22Rv1 (cell line): ENCODE results near the gene SPPL2A.
A peak's percentile ranks its signal among the peaks of the same experiment; 100 is the strongest.
"Not testable (repeated sequence)": the region's sequence is repeated elsewhere in the genome, so short reads cannot be mapped to it uniquely, and the experiment has no call there.

Source experiments
- H3K27ac ChIP-seq: fragments of 450-650 bp; 2 replicates; pipeline ENCODE4 v1.5.1; 2017
- ZFX ChIP-seq: fragments of 450-650 bp; IDR thresholded peaks from 2 replicates; pipeline ENCODE4 v1.6.1; 2017; ENCODE audit warnings: antibody characterized with exemption, borderline replicate concordance
- TF ChIP-seq, protein P1 (sequence below): fragments of 450-650 bp; IDR thresholded peaks from 2 replicates; pipeline ENCODE4 v1.5.1; 2017; ENCODE audit warnings: mild to moderate bottlenecking

SPPL2A gene

DNA sequence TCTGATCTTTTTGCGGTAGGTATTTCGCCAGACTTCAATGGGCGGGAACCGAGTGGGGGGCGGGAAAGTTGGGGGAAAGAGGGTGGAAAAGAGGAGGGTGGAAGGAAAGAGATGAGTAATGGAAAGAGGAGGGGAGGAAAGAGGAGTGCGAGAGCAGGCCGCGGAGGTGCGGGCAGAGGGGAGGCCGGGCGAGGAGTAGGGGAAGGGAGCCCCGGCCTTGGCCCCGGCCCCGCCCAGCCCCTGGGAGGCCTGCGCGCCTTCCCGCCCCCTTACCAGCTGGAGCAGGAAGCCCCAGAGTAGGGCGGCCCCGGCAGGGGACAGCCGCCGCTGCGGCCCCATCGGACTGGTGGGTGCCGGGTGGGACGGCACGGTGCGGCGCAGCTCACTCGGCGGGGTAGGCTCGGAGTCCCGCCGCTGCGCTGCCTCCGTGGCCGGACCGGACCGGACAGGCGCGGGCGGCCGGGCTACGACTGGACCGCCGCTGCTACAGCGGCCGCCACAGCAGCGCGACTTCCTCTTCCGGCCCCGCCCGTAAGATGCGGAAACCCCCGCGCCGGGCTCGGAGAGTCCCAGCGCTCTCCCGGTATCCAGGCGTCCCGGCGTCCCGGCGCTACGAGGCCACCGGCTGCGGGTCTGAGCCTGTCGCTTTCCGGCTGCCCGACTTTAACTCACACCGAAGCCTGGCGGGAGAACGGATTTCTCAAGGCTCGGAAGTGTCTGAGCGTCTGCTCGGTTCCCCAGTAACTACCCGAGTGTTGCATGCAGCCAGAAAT lies at the start of gene SPPL2A:
Gene SPPL2A, minus strand, starts transcription at position 512 of the 773 bp plus-strand sequence. Its CDS starts 173 bp downstream, at position 339.
- peak within 1 kb of the TSS; percentile 73 for H3K27ac ChIP-seq
- TF ChIP-seq ZFX: no peak
- TF ChIP-seq, protein P1, sequence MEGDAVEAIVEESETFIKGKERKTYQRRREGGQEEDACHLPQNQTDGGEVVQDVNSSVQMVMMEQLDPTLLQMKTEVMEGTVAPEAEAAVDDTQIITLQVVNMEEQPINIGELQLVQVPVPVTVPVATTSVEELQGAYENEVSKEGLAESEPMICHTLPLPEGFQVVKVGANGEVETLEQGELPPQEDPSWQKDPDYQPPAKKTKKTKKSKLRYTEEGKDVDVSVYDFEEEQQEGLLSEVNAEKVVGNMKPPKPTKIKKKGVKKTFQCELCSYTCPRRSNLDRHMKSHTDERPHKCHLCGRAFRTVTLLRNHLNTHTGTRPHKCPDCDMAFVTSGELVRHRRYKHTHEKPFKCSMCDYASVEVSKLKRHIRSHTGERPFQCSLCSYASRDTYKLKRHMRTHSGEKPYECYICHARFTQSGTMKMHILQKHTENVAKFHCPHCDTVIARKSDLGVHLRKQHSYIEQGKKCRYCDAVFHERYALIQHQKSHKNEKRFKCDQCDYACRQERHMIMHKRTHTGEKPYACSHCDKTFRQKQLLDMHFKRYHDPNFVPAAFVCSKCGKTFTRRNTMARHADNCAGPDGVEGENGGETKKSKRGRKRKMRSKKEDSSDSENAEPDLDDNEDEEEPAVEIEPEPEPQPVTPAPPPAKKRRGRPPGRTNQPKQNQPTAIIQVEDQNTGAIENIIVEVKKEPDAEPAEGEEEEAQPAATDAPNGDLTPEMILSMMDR: no peak

GRCh38 chr15:50814634-50815033 lies 49.1 kb upstream of the SPPL2A start:
- TF ChIP-seq ZFX: no peak
- TF ChIP-seq, protein P1: no peak
- H3K27ac ChIP-seq: no peak overlapping the region

DNA sequence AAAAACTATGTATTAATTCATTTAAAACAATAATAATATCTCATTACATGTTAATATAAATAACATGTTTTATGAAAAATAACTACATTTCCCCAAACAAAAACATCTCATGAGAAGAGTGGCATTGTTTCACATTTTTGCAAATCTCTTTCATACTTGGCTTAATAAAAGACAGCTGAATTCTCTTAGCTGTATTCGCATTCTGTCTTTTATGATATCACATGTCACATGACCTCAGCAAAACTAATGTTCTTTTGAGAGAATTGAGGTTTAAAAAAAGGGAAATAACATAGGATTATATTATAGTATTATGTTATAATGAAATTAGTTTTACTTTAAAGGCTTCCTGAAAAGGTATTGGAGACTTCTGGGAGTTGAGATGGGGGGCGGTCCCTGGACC lies 48.4 kb upstream of the SPPL2A start:
- H3K27ac ChIP-seq: no peak overlapping the region
- TF ChIP-seq, protein P1: no peak
- no peak for TF ChIP-seq ZFX

DNA sequence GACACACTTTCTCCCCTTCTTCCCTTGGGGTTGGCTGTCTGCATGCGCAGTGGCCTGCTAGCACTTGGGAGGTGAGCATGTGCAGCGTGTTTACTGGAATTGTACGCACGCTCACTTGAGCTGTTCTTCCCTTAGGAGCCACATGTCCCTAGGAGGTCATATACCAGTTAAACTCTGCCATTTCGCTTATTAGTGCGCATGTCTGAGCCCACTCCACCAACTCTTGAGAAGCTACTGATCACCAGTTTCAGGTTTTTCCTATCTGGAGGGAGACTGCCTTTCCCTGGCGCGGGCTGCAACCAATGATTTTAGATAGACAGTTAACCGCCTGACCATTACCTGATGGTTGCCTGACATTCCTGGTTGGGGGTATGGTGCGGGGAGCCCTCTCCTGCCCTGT lies 47.6 kb upstream of the SPPL2A start:
- TF ChIP-seq, protein P1: no peak
- TF ChIP-seq ZFX: no peak
- no peak overlapping the region for H3K27ac ChIP-seq

DNA sequence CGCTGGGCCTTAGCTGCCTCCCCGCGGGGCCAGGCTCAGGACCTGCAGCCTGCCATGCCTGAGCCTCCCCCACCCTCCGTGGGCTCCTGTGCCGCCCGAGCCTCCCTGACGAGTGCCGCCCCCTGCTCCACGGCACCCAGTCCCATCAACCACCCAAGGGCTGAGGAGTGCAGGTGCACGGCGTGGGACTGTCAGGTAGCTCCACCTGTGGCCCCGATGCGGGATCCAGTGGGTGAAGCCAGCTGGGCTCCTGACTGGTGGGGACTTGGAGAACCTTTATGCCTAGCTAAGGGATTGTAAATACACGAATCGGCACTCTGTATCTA lies 46.6 kb upstream of the SPPL2A start:
- H3K27ac ChIP-seq: not testable (repeated sequence)

- H3K27ac ChIP-seq: not testable (repeated sequence)
Observed at GRCh38 chr15:50811461-50812180, 46.1 kb upstream of the SPPL2A start.

DNA sequence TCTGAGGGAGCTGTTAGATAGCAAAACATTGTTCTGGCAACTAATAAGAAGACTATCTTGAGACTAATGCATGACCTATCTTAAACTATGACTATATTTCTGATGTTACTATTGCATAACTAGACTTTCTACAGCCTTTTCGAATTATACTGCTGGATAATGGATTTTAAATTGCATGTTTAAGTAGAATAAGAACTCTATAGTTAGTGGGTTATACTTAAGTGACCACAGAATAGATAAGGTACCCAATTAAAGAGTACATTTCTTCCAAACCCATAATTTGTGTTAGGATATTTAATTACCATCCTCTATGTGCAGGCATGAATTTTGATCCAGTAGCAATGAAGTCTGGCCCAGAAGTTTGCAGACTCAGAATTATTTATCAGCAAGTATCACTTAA lies 44.6 kb upstream of the SPPL2A start:
- no peak for TF ChIP-seq ZFX
- TF ChIP-seq, protein P1: no peak
- H3K27ac ChIP-seq: no peak overlapping the region

DNA sequence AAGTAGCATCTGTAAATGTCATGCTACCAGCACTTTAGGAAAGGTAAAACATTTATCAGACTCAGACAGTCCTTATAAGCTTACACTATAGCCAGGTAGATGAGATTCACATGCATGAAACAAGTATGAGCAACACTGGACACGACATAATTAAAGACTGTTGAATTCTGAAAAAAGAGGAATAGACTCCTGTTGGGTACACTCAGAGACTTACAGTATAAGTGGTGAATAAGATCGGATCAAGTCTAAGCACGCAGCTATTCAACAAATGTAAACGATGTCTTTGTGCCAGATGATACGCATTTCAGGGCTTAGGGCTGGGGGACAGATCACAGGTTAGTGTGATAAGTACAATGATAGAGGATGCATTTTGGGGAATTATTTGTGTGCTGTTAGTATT lies 43.2 kb upstream of the SPPL2A start:
- no peak overlapping the region for H3K27ac ChIP-seq
- no peak for TF ChIP-seq ZFX
- TF ChIP-seq, protein P1: no peak
